NCI-H2227 (cell line): ENCODE results near the gene KDM4C.
"Not testable (repeated sequence)": the region's sequence is repeated elsewhere in the genome, so short reads cannot be mapped to it uniquely, and the experiment has no call there.

Experiments
- DNase-seq: peaks from one replicate; lab custom pipeline; 2025; ENCODE audit not compliant: unreplicated experiment; lab: John Stamatoyannopoulos, UW

The KDM4C gene

DNA sequence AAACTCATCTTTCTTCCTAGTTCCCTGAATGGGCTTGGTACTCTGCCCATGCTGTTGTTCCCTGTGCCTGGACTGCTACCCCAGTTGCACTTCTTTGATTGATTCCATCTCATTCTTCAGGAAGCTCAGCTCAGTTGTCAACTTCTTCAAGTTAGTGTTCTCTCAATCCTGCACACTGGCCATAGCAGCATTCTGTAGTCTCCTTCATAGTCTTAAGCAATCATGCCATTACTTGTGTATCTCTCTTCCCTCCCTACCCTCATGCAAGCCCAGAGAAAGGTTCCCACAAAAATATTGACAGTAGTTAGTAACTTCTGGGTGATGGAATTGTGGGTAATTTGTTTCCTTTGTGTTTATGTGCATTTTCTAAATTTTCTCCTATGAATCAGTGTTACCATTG lies 5.5 kb downstream of the KDM4C start:
- DNase-seq = no peak

DNA sequence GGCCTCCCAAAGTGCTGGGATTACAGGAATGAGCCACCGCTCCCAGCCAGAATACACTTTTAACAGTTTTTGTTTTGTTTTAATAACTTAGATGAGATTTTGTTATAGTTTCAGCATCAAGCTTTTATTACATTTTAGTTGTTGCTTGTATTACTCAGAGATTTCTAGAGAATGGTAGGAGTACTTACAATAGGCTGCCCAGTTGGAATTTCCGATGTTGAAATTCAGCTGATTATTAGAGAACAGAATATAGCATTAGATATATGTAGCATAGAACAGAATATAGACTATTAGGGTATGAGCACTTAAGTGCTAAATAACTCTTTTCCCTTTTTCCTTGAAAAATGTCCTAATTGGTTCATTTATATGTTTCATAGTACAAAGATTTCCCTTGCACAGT lies 6.2 kb downstream of the KDM4C start:
- DNase-seq = no peak

DNA sequence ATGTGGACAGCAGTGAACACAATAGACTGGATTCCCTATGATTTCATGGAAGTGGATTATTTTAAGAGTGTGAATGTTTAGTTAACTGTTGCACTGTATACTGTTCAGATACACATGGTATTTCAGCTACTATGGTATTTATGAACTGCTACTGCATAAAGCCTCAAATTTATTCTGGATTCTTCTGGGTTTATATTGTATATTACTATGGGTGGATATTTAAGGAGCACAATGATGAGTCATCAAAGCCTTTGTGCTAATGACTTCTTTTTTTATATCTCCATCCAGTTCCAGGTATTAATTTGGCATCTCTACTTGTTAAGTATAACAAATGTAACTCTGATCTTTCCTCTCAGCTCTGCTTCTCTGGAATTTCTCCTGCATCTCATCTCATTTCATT lies 6.8 kb downstream of the KDM4C start:
- no peak for DNase-seq

DNA sequence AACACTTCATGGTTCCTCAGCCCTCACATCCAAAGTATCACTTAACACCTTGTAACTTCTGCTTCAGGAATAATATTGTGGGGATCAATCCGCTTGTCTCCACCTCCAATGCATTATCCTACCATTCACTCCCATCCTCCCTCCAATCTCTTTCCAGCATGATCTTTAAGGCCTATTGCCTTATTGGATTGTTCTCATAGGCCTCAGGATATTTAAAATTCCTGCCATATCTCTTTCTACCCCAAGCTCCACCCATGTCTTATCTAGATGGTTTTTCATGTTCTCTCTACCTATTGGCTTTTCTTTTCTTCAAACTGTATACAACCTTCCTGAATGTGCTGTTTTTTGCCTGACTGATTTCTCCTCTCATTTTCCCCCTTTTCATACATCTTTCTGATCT lies 7.2 kb downstream of the KDM4C start:
- no peak for DNase-seq

DNA sequence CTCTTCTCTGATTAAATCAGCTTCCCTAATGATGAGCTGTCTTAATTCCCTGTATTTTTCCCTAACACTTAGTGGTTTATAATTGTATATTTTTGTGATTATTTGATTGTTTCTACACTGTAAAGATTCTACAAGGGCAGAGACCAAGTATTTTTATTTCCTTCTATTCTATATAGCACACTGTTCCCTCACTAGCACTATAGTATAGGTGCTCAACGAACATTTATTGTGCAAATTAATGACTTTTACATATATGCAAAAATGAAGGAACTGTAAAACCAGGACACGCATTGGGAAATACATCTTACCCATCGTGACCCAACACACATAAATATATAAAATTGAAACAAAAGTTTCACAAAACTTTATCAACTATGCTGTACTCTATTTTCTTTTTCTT lies 7.6 kb downstream of the KDM4C start:
- DNase-seq = no peak

DNA sequence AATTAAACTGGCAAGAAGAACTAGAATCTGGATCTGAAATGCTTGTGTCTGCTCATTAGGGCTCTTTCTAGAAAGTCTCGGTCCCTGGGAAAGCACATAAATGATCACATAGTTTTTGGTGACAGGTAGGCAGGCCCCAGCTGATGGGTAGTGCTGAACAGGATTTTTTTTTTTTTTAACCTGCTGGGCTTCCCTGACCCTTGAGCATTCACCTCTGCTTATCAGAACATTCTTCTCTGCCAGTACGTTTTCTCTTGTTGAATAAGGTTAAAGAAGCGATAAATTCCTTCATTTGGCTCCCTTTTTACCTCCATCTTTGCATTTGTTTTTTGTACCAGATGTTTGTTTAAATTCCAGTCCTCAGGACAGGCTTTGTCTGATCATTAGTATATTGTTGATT lies 8.8 kb downstream of the KDM4C start:
- no peak for DNase-seq

DNA sequence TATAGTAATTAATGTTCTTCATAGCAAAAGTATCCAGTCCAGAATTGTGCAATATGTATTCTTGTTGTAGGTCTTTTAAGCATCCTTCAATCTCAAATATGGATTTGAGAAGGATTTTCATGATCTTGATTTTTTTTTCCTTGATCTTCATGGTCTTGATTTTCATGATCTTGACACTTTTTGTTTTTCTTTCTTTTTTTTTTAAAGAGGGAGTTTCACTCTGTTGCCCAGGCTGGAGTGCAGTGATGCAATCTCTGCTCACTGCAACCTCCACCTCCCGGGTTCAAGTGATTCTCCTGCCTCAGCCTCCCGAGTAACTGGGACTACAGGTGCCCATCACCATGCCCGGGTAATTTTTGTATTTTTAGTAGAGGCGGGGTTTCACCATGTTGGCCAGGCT lies 10.8 kb downstream of the KDM4C start:
- not testable (repeated sequence) for DNase-seq

DNA sequence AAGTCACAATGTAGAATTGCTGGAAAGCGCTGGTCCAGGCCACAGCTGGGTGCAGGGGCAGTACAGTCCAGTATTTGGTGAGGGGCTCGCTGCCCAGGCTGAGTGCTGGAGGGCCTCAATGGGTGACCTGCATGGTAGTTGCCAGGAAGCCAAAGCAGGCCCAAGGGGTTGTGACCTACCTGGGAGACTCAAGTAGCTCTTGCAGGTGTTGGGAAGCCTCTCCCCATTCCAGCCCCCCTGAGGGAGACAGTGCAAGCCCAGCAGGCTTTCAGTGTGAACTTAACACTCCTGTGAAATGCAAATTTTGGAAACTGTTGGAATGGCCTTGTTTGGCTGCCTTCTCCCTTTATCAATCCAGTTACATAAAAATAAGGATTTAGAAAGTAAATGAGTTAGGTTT lies 13.9 kb downstream of the KDM4C start:
- DNase-seq = no peak

DNA sequence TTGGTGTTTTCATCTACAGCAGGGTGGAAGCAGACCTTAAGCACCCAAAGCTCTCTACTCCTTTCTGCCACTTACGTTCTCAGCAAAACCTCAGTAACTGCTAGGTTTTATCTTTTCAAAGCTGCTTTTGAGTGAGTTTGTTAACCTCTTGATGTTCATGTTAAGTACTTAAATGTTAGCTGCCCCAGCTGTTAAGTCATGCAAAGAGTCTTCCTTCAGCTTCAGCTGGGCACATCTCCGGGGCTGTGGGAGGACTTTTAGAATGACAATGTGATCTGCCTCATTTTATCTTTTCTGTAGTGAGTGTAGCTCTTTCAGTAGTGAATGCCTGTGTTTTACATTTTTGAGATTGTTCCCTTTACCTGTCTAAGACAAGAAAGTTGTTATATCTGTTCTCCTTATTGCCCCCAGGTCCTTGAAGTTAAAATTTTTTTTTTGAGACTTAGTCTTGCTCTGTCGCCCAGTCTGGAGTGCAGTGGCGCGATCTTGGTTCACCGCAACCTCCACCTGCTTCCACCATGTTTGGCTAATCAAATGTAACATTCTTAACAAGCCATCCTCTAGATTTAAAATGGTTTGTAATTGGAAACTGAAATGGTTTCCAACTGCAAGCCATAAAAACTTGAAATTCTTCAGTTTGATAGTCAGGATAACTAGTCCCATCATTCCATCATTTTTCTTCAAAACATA lies 19.6 kb downstream of the KDM4C start:
- no peak for DNase-seq

DNA sequence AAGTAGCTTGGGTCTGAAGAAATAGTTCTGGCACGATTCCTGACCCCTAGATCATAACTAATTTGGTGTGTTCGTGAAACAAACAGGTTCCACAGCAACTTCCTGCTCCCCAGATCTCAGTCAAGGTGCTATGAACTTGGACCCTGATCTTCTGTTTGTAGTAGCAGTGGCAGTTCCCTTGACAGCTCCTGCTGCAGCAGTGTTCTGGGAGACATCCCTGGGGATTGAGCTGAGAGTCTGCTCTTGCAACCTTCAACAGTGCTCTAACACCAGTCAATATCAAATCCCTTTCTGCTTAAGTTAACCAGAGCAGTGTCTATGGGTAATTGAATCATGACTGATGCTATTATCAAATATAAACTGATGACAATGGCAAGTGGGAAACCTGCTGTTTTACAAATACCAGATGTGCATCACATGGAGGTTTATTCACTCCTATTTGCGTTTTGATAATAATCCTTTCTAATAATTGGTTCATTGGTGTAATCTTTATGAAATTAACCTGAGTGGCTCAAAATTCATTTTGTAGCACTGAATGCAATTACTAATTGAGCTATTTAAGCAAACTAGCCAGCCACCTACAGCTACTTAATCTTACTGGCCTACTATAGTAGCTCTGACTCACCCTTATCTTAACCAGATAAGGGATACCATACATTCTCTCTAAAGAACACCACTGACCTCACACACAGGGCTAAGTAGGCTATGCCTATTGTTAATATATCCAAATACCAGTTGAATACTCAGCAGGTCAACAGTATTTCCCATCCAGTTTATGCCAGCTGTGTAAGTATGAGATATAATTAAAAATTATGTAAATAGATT lies 21.9 kb downstream of the KDM4C start:
- DNase-seq = no peak

DNA sequence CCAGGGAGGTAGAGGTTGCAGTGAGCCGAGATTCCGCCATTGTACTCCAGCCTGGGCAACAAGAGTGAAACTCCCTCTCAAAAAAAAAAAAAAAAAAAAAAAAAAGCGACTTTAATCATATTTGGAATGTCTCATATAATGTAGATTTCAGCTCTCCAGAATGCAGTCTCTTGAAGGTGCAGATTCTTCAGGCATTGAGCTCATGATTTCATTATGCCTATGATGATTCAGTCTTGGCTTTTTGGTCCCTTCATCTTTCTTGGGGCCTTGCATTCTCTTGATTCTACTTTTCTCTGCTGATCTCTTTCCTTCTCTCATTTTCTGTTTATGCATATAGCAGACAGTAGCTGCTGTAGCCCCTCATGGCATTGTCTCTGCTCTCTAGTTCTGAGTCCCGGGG lies 22.9 kb downstream of the KDM4C start:
- no peak for DNase-seq

DNA sequence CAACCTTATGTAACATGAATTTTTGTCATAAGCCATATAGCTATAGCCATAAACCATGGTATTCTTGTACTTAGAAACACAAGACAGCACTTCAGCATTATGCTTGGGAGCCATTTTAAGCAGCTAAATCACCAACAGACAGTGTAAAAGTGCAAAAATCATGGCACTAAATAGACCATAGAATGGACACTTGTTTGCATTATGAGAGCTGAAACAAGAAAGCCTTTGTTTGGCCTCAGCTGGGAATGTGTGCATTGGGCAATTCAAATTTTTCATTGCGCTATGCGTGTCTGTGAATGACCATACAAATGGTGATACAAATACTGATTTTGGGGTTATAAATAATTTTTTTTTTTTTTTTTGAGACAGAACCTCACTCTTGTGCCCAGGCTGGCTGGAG lies 23.7 kb downstream of the KDM4C start:
- no peak for DNase-seq

DNA sequence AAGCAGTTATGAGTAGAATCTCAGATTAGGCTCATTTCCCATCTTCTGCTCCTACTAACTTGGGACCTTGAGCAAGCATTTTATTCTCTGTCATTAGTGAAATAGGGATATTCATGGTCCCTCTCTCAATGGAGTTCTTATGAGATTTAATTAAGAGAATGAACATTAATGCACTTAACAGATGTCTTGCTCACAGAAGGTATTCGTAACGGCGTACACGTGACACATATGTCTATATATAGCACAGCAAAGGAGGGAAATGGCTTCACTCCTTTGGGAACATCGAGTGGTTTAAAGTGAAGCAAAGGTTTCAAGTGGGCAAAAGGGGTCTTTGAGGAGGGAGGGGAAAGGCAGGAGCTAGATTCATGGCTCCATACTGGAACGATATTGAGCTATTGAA lies 24.6 kb downstream of the KDM4C start:
- no peak for DNase-seq

DNA sequence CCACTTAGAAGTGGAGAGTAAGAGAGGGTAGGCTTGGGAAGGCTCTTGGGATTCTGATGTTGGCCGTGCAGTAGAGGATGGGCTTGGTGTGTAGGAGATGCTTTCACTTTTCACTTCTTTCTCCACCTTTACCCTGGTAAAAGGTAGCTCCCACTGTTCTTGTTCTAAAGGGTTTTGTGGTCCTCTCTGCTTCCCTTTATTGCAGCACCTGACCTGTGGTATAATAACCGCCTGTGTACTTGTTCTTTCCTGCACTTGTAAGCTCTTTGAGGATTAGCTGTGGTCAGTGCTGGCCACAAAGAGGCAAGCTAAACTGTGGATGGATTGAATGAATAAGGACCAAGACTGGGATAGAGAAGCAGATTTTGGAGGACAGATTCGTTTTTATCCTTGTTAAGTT lies 25.2 kb downstream of the KDM4C start:
- DNase-seq = no peak

DNA sequence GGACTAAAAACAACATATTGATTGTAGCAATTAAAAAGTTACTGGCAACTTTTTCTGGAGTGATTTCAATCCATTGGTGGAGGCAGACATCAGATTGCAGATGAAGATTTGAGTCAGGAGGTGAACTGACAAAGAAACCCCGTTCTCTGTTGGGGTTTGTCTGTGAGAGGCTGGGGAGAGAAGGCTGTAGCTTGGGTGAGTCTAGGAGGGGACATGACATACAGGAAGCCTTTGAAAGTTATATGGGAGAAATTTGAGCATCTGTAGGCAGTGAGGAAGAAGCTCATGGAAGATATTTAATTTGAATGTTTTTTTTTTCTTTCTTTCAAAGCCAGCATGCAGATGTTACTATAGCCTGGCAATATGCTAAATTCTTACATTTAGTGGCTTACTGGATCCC lies 26.0 kb downstream of the KDM4C start:
- DNase-seq = no peak

DNA sequence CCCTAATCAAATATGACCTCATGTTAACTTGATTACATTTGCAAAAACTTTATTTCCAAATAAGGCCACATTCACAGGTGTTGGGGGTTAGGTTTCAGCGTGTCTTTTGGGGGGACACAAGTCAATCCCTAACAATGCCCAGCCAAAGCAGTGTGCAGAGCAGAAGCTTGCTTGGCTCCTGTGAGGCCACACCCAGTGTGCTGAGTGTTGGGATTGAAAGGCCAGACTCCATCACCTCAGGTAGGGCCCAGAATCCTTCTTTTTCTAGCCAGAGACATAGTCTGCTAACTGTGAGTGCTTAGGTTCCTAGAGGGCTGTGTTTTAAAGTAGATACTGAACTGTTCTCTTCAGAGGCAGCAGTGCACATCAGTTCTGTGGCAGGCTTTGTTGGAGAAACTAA lies 27.9 kb downstream of the KDM4C start:
- no peak for DNase-seq

DNA sequence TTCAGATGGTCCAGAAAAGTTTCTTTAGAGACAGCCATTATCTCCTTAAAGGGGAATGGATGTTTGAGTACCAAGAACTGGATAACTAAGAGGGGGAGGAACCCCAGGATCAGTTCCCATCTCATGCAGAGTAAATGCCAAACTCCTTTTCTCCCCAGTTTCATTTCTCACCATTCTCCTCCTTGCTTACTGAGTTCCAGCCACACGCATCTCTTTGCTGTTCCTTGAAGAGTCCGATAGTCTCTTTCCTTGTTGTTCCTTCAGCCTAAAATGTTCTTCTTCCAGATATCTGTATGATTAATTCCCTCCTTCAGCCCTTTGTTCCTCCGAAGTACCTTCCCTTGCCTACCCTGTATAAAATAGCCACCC lies 30.0 kb downstream of the KDM4C start:
- no peak for DNase-seq

DNA sequence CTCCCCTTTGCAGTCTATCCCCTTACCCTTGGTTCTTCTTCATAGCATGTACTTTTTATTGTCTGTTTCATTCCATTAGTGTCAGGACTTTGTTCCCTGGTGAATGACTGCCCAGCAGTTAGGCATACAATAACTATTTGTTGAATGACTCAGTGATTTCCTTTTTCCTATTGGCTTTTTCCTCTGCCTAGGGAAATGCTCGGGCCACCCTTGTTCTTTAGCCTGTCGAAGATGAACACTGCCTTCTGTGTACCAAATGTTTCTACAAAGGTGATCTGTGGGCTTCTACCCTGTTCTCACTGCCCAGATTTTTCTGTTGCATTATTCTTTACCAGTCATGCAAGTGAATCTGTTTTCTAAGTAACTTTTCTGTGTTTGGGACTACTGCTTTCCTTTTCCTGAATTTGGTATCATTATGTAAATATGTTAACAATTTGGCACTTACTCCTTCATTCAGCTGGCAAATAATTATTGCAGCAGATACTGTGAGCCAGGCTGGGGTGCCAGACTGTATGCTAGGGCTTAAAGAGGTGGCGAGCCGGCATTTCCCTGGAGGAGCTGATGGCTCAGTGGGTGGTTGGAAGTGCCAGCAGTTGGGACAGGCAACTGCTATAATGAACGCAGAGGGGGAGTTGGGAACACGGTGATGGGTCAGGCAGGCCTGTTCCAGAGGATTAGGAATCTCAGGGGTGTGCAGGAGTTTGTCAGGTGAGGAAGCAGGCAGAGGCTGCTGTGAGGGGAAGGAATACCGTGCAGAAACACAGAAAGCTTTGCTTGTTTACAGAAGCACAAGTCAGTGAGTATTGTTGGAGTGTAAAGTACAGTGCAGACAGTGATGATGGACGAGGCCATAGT lies 30.6 kb downstream of the KDM4C start:
- DNase-seq = no peak

DNA sequence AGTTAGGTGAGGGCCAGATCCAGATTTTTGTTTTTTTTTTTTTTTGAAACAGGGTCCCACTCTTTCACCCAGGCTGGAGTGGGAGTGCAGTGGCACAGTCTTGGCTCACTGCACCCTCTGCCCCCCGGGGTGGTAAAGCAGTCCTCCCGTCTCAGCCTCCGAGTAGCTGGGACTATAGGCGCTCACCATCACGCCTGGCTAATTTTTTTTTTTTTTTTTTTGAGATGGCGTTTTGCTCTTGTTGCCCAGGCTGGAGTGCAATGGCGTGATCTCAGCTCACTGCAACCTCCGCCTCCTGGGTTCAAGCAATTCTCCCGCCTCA lies 31.2 kb downstream of the KDM4C start:
- DNase-seq = not testable (repeated sequence)

DNA sequence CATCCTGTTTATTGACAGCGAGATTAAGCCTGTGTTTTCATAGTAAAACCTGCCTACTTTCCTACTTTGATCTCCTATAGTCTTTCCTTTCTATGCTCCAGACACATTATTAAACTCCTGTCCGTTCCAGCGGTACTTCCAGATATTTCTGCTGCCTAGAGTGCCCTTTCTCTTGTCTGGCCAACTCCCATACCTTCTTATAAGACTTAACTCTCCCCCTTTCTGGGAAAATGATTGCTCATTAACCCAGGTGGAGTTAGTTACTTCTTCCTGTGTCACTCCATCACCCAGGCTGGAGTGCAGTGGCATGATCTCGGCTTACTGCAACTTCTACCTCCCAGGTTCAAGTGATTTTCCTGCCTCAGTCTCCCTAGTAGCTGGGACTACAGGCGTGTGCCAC lies 33.1 kb downstream of the KDM4C start:
- no peak for DNase-seq

DNA sequence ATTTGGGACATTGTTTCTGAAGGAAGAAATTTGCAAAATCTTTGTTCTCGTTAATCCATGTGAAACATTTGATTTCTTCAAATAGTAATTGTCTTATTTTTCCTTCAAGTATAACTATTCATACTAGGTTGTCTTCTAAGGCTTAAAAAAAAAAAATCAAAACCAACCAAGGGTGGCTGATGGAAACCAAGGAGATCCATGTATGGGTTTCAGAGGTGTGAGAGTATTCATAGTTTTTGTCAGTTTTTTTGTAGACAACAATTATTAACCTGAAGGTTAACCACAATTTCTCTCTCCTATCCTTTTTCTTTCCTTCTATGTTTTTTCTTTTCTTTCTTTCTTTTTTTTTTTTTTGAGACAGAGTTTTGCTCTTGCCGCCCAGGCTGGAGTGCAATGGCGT lies 35.4 kb downstream of the KDM4C start:
- DNase-seq = no peak

DNA sequence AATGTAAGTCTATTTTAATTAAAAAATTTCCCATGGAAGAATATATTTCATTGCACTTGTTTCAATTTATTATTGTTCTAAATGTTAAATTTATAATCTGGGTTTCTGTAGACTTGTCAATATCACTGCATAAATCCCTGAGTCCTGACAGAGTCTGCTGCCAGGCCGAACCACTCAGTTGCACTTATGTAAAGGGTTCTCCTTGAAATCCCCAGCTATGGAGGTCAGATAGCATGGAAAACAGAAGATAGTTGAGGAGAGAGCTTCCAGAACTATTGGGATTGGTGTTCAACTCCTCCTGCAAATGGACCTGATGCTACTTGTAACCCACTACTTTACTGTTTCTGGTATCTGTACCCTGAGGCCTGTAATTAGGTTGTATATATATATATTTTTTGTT lies 37.2 kb downstream of the KDM4C start:
- DNase-seq = no peak
